NCI-H748 (cell line): ENCODE data around the gene GYPC.
"Not testable (repeated sequence)": the region's sequence is repeated elsewhere in the genome, so short reads cannot be mapped to it uniquely, and the experiment has no call there.

ENCODE experiments used
- DNase-seq: peaks from one replicate; lab custom pipeline; 2025; ENCODE audit not compliant: unreplicated experiment; lab: John Stamatoyannopoulos, UW

GYPC gene

DNA sequence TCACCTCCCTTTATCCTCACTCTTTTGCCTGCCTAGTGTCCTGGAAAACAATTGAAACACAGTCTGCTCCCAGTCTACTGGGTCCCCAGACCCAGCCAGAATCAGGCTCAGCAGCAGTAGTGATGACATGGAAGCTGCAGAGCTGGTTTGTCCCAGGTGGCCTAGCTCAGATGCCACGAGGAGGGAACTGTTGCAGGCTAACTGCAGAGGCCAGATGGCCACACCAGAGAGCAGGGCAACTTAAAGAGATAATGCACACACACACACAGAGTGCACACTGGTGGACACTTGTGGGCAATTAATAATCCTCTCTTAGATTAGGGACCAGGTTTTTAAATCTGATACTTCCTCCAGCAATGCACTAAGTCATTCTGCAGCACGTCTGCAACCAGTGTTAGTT lies 42.4 kb downstream of the GYPC start:
- DNase-seq = no peak

DNA sequence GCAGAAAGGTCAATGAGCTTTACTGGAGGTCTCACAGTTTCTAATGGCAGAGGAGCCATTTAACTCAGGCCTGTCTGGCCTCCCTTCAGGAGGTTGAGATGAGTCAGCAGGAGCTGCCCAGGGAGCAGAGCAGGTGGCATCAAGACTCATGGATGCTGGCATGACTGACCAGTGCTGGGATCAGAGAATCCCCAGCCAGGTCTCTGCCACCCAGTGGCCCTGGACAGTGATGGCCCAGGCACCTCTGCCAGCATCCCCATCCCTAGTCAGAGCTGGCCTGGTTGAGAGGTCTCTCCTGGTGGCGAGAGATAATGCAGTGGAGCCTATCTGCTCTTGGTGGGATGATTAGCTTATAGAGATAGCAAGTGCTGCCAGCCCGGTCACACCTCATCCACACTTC lies 43.1 kb downstream of the GYPC start:
- DNase-seq = no peak

DNA sequence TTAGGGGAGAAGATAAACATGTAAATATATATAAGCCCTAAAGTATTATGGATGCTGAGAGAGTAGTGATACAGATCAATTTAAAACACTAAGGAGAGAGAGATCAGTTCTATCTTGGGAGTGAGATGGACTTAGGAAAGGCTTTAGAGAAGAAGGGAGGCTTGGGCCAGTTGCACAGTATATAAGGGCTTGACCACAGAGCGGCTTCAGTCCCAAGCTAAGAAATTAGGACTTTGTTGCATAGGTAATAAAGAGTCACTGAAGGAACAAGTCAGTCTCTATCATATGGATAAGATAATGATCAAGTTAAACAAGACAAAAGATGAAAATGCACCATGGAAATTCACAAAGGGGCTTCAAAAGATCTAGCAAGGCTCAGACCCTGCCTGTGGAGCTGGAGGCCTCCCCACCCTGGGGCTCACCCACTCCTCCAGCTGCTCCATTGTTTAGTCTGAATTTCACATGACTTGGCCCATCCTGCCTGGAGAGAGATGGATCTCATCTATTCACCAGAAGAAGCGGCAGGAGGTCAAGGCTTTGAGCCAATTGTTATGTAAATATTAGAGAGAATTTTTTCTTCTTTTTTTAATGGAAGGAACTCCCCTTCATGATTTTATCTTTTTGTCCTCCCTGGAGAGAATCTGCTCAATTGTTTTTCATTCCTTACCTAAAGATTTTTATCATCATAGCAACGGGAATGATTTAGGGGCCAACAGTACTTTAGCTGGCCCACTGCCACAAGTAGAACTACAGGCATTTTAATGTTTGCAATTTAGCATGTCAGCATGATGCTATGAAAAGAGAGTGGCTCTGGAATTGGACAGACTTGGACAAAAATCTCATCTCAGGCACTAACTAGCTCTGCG lies 44.0 kb downstream of the GYPC start:
- DNase-seq = peak; percentile 78

DNA sequence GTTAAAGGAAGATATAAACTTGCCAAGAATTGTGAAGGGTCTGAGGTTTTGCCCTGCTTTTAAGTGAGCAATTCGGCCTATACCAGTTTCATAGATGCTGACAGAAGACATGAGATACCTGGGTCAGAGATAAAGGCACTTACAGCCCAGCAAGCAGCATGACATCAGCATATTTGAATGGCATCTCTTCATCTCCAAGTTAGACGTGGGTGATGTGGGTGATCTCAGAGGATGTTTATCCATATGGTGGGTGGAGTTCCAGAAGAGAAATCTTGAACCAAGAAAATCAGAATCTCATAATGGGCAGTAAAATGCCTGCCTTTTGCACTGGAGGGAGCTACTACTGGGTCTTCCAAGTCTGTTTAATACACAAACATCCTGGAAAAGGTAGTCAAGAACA lies 44.7 kb downstream of the GYPC start:
- DNase-seq = no peak

DNA sequence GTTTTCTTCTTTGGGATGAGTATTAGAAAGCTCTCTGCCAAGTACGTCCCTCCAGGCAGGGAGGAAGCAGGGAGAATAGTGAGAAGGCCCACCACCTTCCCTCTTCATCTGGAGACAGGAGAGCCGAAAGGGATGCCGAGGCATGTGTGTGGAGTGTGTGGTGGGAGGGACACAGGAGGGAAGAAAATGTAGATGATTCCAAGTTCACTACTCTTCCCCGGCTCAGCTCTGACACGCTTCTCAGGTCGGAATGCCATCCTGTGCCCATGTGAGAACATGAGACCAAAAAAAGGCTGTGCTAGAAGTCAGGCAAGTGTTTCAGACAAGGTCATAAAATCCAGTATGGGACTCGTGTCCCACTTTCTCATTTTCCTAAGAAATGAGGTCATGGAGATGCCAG lies 47.4 kb downstream of the GYPC start:
- DNase-seq = no peak

DNA sequence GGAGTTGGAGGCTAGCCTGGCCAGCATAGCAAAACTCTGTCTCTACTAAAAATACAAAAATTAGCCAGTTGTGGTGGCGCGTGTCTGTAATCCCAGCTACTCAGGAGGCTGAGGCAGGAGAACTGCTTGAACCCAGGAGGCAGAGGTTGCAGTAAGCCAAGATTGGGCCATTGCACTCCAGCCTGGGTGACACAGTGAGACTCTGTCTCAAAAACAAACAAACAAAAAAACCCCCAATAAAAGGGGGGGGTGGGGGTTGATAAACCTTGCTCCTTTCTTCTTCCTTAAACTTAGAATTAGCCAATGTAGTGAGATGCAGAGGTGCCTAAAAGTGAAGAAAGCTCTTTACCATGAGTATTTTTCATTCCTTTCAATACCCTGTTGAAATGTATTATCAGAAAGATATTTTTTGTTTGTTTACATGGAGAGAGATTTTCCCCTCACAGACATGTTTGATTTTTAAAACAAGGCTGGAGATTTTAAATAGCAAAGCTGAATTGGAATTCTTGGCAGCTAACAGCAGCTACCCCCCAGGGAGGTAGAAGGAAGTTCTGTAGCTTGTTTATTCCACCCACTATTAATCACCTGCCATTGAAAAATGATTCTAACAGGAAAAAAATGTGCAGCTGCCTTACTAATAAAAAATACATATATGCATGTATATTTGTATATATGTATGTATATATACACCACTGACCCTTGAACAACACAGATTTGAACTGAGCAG lies 48.6 kb downstream of the GYPC start:
- DNase-seq = no peak

DNA sequence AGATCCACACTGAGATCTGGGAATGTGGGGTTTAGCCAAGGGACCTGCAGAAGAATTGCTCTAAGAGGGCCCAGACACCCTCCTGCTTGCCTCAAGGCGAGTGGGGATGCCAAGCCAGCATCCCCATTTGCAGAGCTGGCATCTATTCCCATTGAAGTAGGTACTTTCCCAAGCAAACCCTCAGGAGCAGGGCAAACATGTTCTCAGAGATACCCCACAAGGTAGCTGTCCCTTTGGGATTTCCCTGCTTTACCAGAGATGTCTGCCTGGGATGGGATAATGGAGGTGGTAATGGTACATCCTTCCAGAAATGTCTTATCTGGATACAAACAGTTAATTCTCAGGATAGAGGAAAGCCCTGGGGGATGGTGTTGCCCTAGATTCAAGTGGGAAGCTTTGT lies 51.2 kb downstream of the GYPC start:
- DNase-seq = no peak

DNA sequence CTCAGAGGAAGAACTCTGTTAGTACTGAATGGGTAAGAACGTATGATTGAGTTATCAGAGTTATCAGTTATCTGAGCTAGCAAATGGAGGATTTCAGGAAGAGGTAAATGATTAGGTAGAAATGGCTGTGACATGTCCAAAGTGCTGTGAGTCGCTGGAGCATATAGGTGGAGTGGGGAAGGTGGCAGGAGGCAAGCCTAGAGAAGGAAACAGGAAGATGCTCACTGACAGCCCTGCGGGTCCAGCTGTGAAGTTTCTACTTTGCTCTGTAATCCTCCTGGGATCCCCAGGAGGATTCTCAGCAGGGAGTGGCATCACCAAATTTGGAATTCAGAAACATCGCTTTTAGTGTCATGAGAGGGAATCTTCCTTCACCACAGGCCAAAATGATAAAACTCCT lies 52.0 kb downstream of the GYPC start:
- no peak for DNase-seq

DNA sequence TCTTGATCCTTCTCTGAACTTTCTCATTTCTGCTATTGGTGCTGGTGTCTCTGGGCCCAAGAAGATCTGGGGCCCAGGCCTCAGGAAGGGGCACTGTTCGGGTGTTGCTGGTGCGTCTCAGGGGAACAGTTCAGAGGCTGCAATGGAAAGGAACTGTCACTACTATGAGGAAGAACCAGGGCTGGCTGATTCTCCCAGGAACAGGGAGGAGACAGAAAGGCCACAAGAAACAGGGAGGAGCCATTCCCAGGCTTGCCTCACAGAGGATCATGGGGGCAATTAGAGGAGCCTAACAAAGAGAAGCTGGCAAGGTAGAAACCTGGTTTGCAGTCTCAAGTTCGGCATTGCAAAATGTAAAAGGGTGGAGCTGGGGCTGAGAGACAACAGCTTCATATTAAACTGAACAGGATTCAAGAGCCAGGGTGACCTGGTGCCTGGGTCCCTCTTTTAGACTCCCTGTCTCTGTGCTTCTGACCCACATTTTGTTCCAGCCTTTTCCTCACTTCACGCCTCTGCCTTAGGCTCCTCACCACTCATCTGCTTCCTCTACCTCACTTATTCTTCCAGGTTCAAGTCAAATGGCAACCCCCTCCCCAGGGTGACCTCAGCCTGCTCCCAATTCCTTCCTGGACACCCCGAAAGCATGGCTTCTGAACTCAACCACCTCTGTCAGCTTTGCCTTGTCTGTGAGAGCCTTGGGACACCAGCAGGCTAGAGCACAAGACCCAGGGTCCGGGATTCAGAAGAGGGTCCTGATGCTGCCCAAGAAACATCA lies 58.4 kb downstream of the GYPC start:
- no peak for DNase-seq

DNA sequence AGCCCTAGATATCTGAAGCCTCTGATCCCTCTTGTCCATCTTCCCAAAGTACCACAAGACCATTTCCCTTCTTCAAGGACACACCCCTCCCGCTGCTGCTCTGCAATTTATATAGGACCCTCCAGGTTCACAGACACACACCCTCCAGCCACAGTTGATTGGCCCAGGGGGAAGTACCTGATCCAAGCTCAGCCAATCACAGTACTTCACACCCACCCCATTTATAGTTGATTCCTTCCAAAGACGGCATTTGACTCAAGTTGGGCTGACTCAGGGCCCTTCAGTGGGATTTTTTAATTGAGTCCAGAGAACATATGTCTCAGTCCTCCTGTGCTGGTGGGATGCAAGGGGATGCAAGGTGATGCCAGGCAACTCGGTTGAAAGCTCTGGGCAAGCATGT lies 59.2 kb downstream of the GYPC start:
- DNase-seq = no peak

DNA sequence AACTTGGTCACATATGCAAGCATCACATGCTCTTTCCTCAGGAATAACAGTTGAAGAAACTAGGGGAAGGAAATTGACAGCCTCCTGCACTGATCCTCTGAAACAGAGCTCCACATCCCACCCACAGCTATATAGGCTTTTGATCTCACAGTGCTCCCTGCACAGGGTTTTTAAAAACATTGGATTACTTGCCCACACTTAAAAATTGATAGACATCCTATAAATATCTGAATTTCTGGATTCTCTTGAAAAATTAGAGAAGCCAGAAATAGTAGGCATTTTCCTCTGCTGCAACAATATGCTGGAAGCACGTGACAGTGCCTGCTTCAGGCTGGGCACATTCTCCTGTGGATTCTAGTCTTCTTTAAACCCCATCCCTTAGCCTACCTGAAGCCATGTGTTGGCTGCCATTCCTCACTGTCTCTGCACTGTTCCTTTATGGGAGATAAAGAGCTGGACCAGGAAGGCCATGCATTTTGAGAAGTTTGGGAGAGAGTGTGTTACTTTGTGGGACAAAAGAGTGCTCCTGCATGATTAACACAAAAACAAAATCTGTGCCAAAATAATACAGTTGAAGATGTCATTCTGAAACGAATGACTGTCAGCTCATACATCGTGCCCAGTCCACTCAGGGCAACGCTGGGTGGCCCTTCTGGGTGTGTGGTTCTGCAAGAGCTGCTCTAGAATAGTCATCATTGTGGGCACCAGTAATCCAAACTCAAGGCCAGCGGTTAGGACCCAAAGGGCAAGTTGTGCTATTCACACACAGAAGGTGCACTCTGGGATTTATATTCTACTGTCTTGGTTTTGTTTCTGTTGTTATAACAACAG lies 59.8 kb downstream of the GYPC start:
- DNase-seq = no peak

DNA sequence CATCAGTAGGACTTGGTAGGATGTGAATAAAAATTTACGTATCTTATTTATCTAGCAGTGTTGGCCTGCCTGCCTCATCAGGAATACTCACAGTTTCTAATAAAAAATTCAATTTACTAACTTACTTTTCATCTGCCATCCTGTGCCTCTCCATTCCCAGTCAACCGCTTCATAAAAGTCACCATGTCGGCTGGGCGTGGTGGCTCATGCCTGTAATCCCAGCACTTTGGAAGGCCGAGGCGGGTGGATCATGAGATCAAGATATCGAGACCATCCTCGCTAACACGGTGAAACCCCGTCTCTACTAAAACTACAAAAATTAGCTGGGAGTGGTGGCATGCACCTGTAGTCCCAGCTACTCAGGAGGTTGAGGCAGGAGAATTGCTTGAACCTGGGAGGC lies 61.3 kb downstream of the GYPC start:
- not testable (repeated sequence) for DNase-seq

DNA sequence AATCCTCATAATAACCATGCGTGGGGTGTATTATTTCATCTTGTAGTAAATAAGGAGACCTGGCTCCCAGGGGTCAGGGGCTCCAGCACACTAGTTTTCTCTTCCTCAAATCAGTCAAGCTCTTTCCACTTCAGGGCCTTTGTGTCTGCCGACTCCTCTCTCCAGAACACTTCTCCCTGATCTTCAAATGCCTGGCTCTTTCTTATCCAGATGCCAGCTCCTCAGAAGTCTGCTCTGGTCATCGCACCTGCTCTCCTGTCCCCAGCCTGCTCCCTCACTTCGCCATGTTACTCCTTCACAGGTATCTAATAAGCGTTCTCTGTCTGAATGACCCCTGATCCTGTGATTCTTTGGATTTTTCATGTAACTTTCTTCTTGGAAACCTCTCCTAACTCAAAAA lies 62.0 kb downstream of the GYPC start:
- no peak for DNase-seq

DNA sequence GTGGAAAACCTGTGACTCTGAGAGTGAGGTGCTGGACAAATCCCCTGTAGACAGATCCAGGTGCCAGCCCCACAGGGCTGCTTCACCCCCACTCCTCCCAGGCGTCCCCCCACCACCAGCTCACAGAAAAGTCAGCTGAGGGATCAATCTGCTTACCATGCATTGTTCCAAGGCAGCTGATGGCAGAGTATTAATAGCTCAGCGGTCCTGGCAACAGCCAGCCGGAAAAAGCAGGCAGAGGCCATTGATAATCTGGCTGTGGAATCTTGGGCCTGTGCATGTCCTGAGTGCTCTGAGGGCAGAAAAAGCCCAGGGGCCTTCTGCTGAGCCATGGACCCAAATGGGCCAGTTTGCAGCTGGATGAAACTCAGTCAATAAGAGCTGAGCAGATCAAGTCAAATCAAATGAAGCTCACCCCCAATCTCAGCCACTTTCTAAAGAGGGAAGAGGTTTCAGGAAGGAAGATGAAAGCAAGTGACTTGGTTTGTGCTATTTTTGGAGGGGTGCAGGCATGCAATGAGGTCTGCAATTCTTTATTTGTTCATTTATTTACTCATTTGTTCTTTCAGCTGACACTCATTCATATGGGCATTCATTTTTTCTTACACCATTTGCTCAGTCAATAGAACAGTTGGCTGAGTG lies 63.4 kb downstream of the GYPC start:
- no peak for DNase-seq

DNA sequence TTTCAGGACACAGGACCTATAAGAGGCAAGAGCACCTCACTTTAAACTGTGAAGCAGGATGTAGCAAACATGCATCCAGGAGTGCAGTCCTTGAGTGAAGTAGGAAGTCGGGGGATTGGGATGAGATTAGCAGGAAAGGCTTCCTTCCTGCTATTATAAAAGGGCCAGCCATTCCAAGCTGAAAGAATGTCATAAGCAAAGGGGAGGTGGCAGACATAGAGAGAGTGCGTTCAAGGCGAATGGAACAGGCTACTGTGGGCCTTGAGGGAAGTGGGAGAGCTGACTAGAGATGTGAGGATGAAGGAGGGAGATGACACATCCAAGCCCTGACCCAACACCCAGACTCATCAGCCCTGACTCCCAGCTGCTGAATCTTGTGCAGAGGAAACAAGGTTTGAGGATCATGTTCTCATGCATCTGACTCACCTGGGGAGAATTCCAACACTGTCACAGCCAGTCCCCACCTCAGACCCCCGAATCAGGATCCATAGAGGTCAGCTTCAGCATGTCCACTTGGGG lies 63.9 kb downstream of the GYPC start:
- no peak for DNase-seq

DNA sequence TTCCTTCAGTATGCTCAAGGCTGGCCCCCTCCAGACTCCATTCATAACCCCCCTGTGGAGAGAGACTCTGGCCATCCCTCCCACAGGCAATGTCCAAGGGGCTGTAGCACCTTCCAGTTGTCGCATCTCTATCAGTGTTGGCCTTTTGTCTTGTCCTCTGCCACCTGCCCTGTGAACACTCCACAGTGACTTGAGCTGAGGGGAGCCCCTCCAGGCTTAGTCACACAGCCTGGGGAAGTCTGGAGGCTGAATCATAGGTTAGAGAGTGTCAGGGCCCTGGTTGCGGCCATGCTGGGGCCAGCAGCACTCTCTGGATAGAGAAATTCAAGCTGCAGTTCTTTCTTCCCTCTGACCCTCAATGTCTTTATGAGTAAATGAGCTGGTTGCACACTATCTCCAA lies 64.7 kb downstream of the GYPC start:
- DNase-seq = no peak

DNA sequence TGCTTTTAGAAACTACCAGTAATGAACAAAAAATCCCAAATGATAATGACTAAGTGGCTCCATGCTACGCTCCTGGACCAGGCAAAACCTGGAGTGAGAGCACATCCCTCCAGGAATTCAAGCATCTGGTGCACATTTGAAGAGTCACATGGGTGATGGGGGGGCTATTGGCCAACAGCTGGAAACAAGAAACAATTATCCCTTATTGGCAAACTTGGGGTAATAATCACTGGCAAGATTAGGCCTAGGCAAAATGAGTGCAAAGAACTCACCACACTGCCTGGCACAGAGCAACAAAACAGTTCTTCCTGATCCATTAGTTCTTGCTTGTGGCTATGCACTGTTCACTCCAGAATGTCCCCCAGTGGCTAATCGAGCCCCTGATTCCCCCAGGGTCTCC lies 66.1 kb downstream of the GYPC start:
- no peak for DNase-seq

DNA sequence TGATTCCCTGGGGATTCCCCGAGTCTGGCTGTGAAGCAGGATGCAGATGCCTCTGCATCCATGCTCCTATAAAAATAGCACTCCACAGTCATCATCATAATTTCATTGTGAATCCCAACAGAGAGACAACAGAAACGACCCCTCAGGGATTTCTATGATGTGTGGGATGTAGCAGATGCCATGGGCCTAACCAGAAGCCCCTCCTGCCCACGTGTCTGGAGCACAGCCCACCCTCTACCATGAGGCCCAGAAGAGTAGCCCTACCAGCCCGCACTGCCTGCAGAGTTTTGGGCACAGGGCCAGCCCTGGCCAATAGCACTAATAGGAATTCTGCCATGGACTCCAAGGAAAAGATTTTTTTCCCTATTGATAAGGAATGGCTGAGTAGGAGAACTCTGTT lies 66.6 kb downstream of the GYPC start:
- DNase-seq = no peak

DNA sequence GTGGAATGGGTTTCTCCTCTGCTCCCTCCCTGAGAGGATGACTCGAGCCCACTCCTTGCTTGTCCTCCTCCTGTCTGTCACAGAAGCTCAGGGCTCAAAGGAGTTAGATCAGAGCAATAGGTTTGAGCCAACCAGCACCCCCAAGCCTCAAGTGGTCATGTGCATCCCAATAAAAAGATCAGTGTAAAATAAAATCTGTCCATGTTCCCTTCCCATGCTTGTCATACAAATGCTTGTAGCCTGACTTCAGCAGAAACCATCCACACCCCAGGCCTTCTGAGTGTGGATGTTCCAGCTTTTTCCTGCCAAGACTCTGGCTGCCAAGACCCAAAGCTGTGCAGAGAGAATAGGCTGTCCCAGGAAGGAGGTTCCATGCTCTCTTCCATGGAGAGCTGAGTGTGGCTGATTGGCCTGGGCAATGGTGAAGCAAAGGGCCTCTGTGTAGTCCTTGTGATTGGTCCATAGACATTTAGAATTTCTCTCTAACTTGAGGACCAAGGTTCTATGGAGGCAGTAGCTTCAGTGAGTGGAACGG lies 67.4 kb downstream of the GYPC start:
- DNase-seq = no peak

DNA sequence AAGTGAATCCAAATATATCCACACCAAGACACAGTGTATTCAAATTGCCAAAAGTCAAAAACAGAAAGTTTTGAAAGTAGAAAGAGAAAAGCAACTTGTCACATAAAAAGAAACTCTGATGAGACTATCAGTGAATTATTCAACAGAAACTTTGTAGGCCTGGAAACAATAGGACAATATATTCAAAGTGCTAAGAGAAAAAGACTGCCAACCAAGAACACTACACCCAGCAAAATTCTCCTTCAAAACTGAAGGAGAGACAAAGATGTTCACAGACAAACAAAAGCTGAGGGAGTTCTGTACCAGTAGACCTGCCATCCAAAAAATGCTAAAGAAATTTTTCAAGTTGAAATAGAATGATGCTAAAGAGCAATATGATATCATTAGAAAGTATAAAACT lies 69.6 kb downstream of the GYPC start:
- DNase-seq = no peak
